K562 (cell line): ENCODE results near the gene TSKS.

Experiments
- HMGN3 ChIP-seq: IDR thresholded peaks from 2 replicates; pipeline ENCODE4 v1.6.1; 2011; ENCODE audit warnings: borderline replicate concordance, low read depth, mild to moderate bottlenecking, mixed read lengths, low read length; ENCODE audit not compliant: insufficient read length; ENCODE audit errors: extremely low read depth
- KDM1A ChIP-seq, 2 experiments: fragments of 450-650 bp; IDR thresholded peaks; 2 replicates each; pipeline ENCODE4 v1.6.1; 2016; ENCODE audit warnings: mild to moderate bottlenecking in 2 of 2
- MYC ChIP-seq, 2 experiments: fragments of 250-450 bp in 1 of 2; sonication (Bioruptor Pico) in 1 of 2; IDR thresholded peaks; 2 replicates each; pipeline versions ENCODE4 v1.5.1 to v1.6.1; 2012 to 2021; ENCODE audit warnings: low read depth in 2 of 2, borderline replicate concordance in 1 of 2, improper control_type of control experiment in 1 of 2, low read length in 1 of 2, mild to moderate bottlenecking in 1 of 2, moderate library complexity in 1 of 2
- RBM25 ChIP-seq: fragments of 200-400 bp; formaldehyde crosslinking; IDR thresholded peaks from 2 replicates; pipeline ENCODE4 v1.6.1; 2018; ENCODE audit warnings: low read length, low read depth, moderate library complexity; ENCODE audit not compliant: severe bottlenecking
- STAG1 ChIP-seq: sonication (generic); formaldehyde crosslinking; IDR thresholded peaks from 2 replicates; pipeline ENCODE4 v1.5.0; 2020; ENCODE audit warnings: missing genetic modification reagents, borderline replicate concordance
- YY1 ChIP-seq, 3 experiments: IDR thresholded peaks; 2 replicates each; pipeline ENCODE4 v1.6.1; 2011; ENCODE audit warnings: low read length in 2 of 3, mild to moderate bottlenecking in 2 of 3, moderate library complexity in 2 of 3, borderline replicate concordance in 1 of 3, control low read depth in 1 of 3, low read depth in 1 of 3; ENCODE audit not compliant: insufficient read depth in 3 of 3, insufficient replicate concordance in 2 of 3, control insufficient read depth in 1 of 3, insufficient read length in 1 of 3; ENCODE audit errors: extremely low read depth in 1 of 3
- ZNF121 ChIP-seq: sonication (generic); formaldehyde crosslinking; conservative IDR thresholded peaks from 2 replicates; pipeline ENCODE4 v1.8.0; 2022; ENCODE audit warnings: missing genetic modification reagents
- TF ChIP-seq, protein P1 (sequence below): fragments of 450-650 bp; conservative IDR thresholded peaks from 2 replicates; pipeline ENCODE4 v1.6.1; 2016; ENCODE audit warnings: missing genetic modification characterization, low read depth, mild to moderate bottlenecking, control low read depth, missing compliant biosample characterization
- TF ChIP-seq, protein P2 (sequence below): fragments of 250-450 bp; sonication (Bioruptor Pico); IDR thresholded peaks from 2 replicates; pipeline ENCODE4 v1.5.0; 2020; ENCODE audit warnings: mild to moderate bottlenecking

DNA sequence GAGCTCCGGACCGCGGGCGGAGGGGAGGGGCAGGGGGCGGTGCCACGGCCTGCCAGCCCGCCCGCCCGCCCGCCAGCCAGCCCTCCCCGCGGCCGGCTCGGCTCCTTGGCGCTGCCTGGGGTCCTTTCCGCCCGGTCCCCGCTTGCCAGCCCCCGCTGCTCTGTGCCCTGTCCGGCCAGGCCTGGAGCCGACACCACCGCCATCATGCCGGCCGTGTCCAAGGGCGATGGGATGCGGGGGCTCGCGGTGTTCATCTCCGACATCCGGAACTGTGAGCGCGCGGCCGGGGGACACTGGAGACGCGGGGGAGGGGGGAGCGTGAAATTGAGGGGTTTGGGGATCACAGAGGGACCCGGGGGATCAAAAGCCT lies 3.8 kb upstream of the TSKS start, which contains the start of gene AP2A1:
- TF ChIP-seq HMGN3 (no peak), KDM1A (IDR thresholded peaks at IDR 0.05) (no peak), ZNF121 (CRISPR knock-in tag) (no peak), YY1 (IDR thresholded peaks at IDR 0.05; ENCODE audit: borderline replicate concordance in 1 of 3, control insufficient read depth in 1 of 3, extremely low read depth in 1 of 3, insufficient read depth in 3 of 3, insufficient read length in 1 of 3, insufficient replicate concordance in 2 of 3, low read depth in 1 of 3, low read length in 2 of 3) (peak in 1 of 3 experiments; percentile 31), RBM25 (no peak), STAG1 (CRISPR knock-in tag) (no peak), MYC (IDR thresholded peaks at IDR 0.05; ENCODE audit: low read depth, low read length) (no peak; the same call in 1 of the 2 replicates), MYC (CRISPR knock-in tag; IDR thresholded peaks at IDR 0.05; ENCODE audit: borderline replicate concordance, low read depth) (no peak)
- TF ChIP-seq, protein P1, sequence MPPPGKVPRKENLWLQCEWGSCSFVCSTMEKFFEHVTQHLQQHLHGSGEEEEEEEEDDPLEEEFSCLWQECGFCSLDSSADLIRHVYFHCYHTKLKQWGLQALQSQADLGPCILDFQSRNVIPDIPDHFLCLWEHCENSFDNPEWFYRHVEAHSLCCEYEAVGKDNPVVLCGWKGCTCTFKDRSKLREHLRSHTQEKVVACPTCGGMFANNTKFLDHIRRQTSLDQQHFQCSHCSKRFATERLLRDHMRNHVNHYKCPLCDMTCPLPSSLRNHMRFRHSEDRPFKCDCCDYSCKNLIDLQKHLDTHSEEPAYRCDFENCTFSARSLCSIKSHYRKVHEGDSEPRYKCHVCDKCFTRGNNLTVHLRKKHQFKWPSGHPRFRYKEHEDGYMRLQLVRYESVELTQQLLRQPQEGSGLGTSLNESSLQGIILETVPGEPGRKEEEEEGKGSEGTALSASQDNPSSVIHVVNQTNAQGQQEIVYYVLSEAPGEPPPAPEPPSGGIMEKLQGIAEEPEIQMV, result no peak
- TF ChIP-seq, protein P2, sequence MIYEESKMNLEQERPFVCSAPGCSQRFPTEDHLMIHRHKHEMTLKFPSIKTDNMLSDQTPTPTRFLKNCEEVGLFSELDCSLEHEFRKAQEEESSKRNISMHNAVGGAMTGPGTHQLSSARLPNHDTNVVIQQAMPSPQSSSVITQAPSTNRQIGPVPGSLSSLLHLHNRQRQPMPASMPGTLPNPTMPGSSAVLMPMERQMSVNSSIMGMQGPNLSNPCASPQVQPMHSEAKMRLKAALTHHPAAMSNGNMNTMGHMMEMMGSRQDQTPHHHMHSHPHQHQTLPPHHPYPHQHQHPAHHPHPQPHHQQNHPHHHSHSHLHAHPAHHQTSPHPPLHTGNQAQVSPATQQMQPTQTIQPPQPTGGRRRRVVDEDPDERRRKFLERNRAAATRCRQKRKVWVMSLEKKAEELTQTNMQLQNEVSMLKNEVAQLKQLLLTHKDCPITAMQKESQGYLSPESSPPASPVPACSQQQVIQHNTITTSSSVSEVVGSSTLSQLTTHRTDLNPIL (CRISPR knock-in tag), result no peak
